GM13977 (cell line): ENCODE measurements around the gene FAM210B.

Source experiments
- DNase-seq: peaks from one replicate; pipeline ENCODE4 v3.0.0; 2012; ENCODE audit warnings: low spot score
- in situ Hi-C: fragments of 300-500 bp; cut with MboI; formaldehyde crosslinking; loops from one replicate; pipeline ENCODE4 v1.12.0; 2022; ENCODE audit warnings: low sequenced_read_pairs, low pct_unique_long_range_greater_than_20kb, mixed read lengths, inconsistent platforms; ENCODE audit not compliant: unreplicated experiment
- TF ChIP-seq, protein P1 (sequence below): IDR thresholded peaks from 2 replicates; pipeline ENCODE4 v1.5.1; 2012; ENCODE audit warnings: mild to moderate bottlenecking, control low read depth; ENCODE audit not compliant: insufficient read depth; ENCODE audit errors: extremely low read depth, missing control alignments

The FAM210B gene

DNA sequence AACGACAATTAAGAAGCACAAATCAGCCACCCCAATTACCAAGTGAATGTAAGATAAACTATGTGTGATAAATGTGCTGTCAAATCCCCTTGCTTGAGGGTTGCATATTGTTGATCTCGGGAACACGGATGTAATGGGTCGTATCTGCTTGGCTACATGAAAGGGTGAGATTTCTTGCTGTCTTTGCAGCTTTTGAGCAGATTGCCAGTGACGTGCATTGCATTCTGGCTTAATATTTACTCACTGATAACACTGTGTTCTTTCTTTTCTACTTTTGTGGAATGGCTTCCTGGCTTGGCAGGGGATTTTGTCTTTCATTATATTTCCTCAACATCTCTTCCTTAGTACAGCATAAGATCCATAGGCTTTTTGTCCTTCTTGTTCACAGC, 10.5 kb upstream of the FAM210B start:
- in situ Hi-C loops, result loop anchor here (25.0 kb wide), 1 partner anchor 1686 kb away; no protein-coding TSS in a partner anchor

DNA sequence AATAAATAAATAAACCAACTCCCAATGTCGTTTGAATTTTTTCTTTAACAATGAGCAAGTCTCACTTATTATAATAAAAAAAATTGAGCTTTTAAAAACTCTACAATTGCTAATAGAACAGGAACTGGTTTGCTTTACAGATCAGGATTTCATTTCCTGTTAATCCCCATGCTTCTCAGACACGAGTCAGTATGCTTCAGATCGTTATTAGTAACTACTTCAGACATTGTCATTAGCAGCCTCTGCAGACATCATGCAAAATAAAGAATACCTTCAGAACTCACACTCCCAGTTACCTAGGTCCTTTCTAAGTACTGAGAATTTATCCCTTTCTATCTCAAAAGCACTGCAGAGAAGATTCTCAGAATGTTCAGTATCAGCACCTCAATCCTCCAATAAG, 10.0 kb upstream of the FAM210B start:
- TF ChIP-seq, protein P1, sequence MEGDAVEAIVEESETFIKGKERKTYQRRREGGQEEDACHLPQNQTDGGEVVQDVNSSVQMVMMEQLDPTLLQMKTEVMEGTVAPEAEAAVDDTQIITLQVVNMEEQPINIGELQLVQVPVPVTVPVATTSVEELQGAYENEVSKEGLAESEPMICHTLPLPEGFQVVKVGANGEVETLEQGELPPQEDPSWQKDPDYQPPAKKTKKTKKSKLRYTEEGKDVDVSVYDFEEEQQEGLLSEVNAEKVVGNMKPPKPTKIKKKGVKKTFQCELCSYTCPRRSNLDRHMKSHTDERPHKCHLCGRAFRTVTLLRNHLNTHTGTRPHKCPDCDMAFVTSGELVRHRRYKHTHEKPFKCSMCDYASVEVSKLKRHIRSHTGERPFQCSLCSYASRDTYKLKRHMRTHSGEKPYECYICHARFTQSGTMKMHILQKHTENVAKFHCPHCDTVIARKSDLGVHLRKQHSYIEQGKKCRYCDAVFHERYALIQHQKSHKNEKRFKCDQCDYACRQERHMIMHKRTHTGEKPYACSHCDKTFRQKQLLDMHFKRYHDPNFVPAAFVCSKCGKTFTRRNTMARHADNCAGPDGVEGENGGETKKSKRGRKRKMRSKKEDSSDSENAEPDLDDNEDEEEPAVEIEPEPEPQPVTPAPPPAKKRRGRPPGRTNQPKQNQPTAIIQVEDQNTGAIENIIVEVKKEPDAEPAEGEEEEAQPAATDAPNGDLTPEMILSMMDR, result no peak
- no peak for DNase-seq
- in situ Hi-C loops, result loop anchor here (25.0 kb wide), 1 partner anchor 1686 kb away; no protein-coding TSS in a partner anchor

More for the DNA sequence above, 10.5 kb upstream of the FAM210B start:
- DNase-seq, result no peak
- TF ChIP-seq, protein P1, result no peak

DNA sequence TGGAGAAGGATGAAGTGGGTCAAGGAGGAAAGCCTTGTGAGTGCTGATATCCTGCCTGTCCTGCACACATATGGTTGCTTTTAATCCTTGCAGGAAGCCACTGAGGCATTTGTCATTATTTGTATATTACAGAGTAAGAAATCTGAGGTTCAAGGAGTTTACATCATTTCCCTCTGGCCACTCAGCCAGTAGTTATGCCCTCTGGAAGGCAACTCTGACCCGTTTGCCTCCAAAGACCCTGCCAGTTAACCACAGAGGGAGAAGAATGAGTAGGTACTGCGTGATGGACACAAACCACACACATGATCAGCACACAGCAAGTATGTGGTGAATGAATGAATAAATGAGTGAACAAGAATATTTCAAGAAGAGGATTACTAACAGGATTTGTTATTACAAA, 7.9 kb upstream of the FAM210B start:
- no peak for DNase-seq
- TF ChIP-seq, protein P1, result no peak
- in situ Hi-C loops, result no loop called here

DNA sequence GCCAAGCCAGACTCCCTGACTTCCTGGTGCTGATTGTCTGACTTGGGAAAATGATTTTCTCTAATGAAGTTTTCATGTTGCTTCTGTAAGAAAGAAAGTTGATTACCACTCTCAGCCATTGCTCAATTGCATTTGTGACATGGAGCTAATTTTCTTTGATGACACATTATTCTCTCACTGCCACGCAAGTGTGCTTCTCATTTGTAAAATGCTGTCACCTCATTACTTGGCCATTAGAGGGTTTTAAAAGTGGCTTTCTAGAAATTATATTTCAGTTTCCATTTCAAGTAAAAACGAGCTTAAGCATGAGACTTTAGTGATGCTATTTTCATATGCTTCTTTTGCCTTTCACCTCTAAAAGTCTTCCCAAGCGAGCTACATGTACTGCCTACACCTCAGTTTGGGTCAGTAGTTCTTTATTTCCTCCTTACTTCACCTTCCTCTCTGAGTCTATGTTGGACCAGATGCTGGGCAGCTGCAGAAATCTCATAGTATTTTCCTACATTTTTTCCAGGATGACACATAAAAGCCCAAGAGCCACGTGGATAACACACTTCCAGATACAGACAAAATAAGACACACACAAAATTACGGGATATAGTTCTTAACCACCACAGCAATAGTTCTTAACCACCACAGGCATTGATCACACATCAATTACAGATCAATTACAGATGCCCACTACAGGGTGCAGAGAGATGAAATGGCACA, 6.3 kb upstream of the FAM210B start:
- in situ Hi-C loops, result no loop called here
- TF ChIP-seq, protein P1, result no peak
- no peak for DNase-seq

DNA sequence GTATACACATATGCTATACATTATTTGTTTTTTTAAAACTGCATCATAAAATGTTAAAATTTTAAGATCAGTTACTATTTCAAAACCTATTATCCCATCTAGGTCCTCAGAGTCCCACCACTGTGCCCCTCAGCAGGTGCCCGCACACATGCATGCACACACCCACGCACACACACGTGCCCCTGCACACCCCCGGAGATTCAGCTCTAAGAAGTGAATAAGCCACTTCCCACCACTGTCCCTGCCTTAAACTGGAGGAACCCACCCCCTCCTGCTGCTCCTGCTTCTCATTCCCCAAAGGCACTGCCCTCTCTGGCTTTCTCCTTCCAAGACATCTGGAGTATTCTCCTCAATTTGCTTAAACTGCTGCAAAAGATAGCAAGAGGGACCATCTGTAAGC, 5.4 kb upstream of the FAM210B start:
- in situ Hi-C loops, result no loop called here
- TF ChIP-seq, protein P1, result no peak
- DNase-seq, result no peak

DNA sequence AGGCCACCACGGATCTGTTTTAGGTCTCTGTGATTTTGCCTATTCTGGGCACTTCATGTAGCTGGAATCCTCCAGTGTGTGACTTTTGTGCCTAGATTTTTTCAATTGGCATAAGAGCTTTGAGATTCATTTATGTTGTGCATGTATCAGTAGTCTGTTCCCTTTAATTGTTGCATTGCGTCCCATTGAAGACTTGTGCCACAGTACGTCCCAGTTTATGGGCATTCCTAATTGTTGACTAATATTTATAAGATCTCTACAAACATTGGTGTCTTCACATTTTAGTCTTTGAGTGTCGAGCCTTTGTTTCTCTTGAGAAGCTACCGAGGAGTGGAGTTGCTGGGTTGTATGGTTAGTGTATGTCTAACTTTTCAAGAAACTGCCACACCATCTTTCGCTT, 704 bp upstream of the FAM210B start:
- in situ Hi-C loops, result no loop called here
- TF ChIP-seq, protein P1, result no peak
- DNase-seq, result no peak
